GM12878 (cell line): ENCODE data around the gene TAGLN. TPM values are rescaled to one million over a fixed set of nuclear protein-coding genes. Genes with fewer than 3 reads are reported as not detected.

ENCODE experiments used
- ATAC-seq: fragments of 200-7000 bp; cut with Tn5 transposase; 3 replicates; pipeline ENCODE4 v1.9.1; 2020; ENCODE audit warnings: mild to moderate bottlenecking, moderate library complexity
- BruUV-seq: library from RNA; stranded (reverse); fragments of 400-500 nt; replicated peaks from 2 replicates; lab custom pipeline; 2021; lab: Mats Ljungman, UMichigan
- CTCF ChIA-PET: fragments of 300-600 bp; sonication (Branson Sonifier 250); formaldehyde crosslinking; extraction: SDS; loops from one replicate; lab custom pipeline; 2021; ENCODE audit warnings: inconsistent platforms; lab: Yijun Ruan, JAX
- POLR2A ChIA-PET: fragments of 350-600 bp; formaldehyde crosslinking; extraction: SDS; loops from one replicate; lab custom pipeline; 2021; ENCODE audit warnings: inconsistent platforms; lab: Charles Lee
- RAD21 ChIA-PET: fragments of 300-600 bp; sonication (Branson Sonifier 250); formaldehyde crosslinking; loops from one replicate; lab custom pipeline; 2023; ENCODE audit warnings: antibody characterized with exemption; ENCODE audit not compliant: unreplicated experiment; lab: Charles Lee
- SMC1A ChIA-PET: fragments of 300-600 bp; sonication (Branson Sonifier 250); formaldehyde crosslinking; loops from one replicate; lab custom pipeline; 2023; ENCODE audit not compliant: unreplicated experiment, uncharacterized antibody; lab: Charles Lee
- DNase-seq: peaks from one replicate; pipeline ENCODE4 v3.0.0-alpha.2; 2011; ENCODE audit warnings: low read depth, low spot score
- FAIRE-seq: peaks from 3 replicates; lab custom pipeline; 2011; peaks lifted over from hg19 to GRCh38; lab: Jason Lieb, UNC
- H2AFZ ChIP-seq: 2 replicates; pipeline ENCODE4 v1.6.0; 2011; ENCODE audit warnings: low read depth, low read length, control low read depth; ENCODE audit not compliant: control insufficient read depth
- H3K27ac ChIP-seq: 2 replicates; pipeline ENCODE4 v1.5.1; 2011; ENCODE audit warnings: control low read depth; ENCODE audit not compliant: control insufficient read depth, insufficient read depth
- H3K27me3 ChIP-seq, 2 experiments: replicated peaks in 1 of 2; 2 replicates each; pipeline versions ENCODE4 v1.6.0 to v1.6.1; 2011; ENCODE audit warnings: low read length in 1 of 2; ENCODE audit not compliant: control insufficient read depth in 2 of 2, insufficient read depth in 2 of 2
- H3K36me3 ChIP-seq, 2 experiments: 2 replicates each; pipeline ENCODE4 v1.5.1; 2011; ENCODE audit warnings: low read length in 1 of 2; ENCODE audit not compliant: control insufficient read depth in 2 of 2, insufficient read depth in 2 of 2
- H3K4me1 ChIP-seq: 2 replicates; pipeline ENCODE4 v1.6.1; 2011; ENCODE audit warnings: mild to moderate bottlenecking, low read length, moderate library complexity, mixed read lengths; ENCODE audit not compliant: control insufficient read depth, insufficient read depth
- H3K4me2 ChIP-seq: 2 replicates; pipeline ENCODE4 v1.6.0; 2011; ENCODE audit warnings: control low read depth; ENCODE audit not compliant: control insufficient read depth, insufficient read depth
- H3K4me3 ChIP-seq: fragments of 200-600 bp; sonication (generic); 2 replicates; pipeline ENCODE4 v1.5.1; 2016
- H3K79me2 ChIP-seq: 2 replicates; pipeline ENCODE4 v1.6.0; 2011; ENCODE audit warnings: low read length; ENCODE audit not compliant: control insufficient read depth, insufficient read depth
- H3K9ac ChIP-seq: 2 replicates; pipeline ENCODE4 v1.8.0; 2011; ENCODE audit warnings: low read length, control low read depth, mixed read lengths; ENCODE audit not compliant: control insufficient read depth, insufficient read depth
- H3K9me3 ChIP-seq: replicated peaks from 3 replicates; pipeline ENCODE4 v1.5.1; 2011; ENCODE audit warnings: mild to moderate bottlenecking, low read length; ENCODE audit not compliant: control insufficient read depth, insufficient read depth
- H4K20me1 ChIP-seq: 2 replicates; pipeline ENCODE4 v1.6.0; 2011; ENCODE audit not compliant: control insufficient read depth, insufficient read depth
- ASH2L ChIP-seq: fragments of 300-600, 200-600 bp; sonication (generic); IDR thresholded peaks from 2 replicates; pipeline ENCODE4 v1.6.1; 2017; ENCODE audit warnings: low read depth, mild to moderate bottlenecking, borderline replicate concordance
- ATF7 ChIP-seq: fragments of 450-650 bp; IDR thresholded peaks from 2 replicates; pipeline ENCODE4 v1.6.1; 2016; ENCODE audit warnings: low read depth, mild to moderate bottlenecking
- BCL3 ChIP-seq: IDR thresholded peaks from 2 replicates; pipeline ENCODE4 v1.6.1; 2011; ENCODE audit warnings: borderline replicate concordance, low read depth, mild to moderate bottlenecking, moderate library complexity, low read length; ENCODE audit not compliant: insufficient read depth, poor library complexity, severe bottlenecking
- IRF3 ChIP-seq: fragments of 450-650 bp; IDR thresholded peaks from 2 replicates; pipeline ENCODE4 v1.6.1; 2014; ENCODE audit warnings: mild to moderate bottlenecking
- IRF4 ChIP-seq: IDR thresholded peaks from 2 replicates; pipeline ENCODE4 v1.6.1; 2011; ENCODE audit warnings: low read depth, low read length
- NFYB ChIP-seq: IDR thresholded peaks from 2 replicates; pipeline ENCODE4 v1.6.1; 2011; ENCODE audit warnings: low read depth, mild to moderate bottlenecking, low read length, improper control_type of control experiment, moderate library complexity; ENCODE audit not compliant: insufficient read depth
- RCOR1 ChIP-seq: conservative IDR thresholded peaks from 2 replicates; pipeline ENCODE4 v1.6.1; 2012; ENCODE audit warnings: low read depth, low read length, improper control_type of control experiment
- ZNF622 ChIP-seq: fragments of 450-650 bp; IDR thresholded peaks from 2 replicates; pipeline ENCODE4 v1.6.1; 2017; ENCODE audit warnings: mild to moderate bottlenecking, inconsistent platforms
- WGBS: methylation state at CpG from one replicate; pipeline ENCODE4 v1.1.6; 2016; ENCODE audit warnings: low lambda C conversion rate; ENCODE audit not compliant: insufficient replicate concordance, insufficient coverage; ENCODE audit errors: missing lambda C conversion rate; 5-methylcytosine and 5-hydroxymethylcytosine counted together
- in situ Hi-C: fragments of 300-500 bp; cut with MboI; formaldehyde crosslinking; loops from 9 replicates; pipeline ENCODE4 v1.14.3; 2018; ENCODE audit warnings: mixed read lengths
- intact Hi-C: fragments of 100-400 bp; cut with micrococcal nuclease; formaldehyde crosslinking; loops from one replicate; pipeline ENCODE4 v1.14.2; 2022; ENCODE audit not compliant: unreplicated experiment
- polyA plus RNA-seq, 11 experiments: library from polyadenylated mRNA; depleted of rRNA in 4 of 11; unstranded in 6 of 11; stranded (reverse) in 5 of 11; fragments of >200 nt; fragmentation: Nextera tagmentation in 4 of 11; fragmentation: Illumina TruSeq in 1 of 11; extraction: Ambion mirVana in 4 of 11; extraction: Trizol in 1 of 11; gene quantifications; 1 replicate in 1 of 11; 2 replicates in 10 of 11; pipeline versions ENCODE4 v1.2.1 to v1.2.3, GENCODE V29; 2011 to 2016; ENCODE audit warnings: inconsistent platforms in 2 of 11, missing spikeins in 2 of 11, low read depth in 1 of 11
- total RNA-seq, 4 experiments: library from RNA; depleted of rRNA in 3 of 4; stranded (reverse); fragments of >200 nt in 3 of 4; fragmentation: Illumina TruSeq in 1 of 4; extraction: Trizol in 1 of 4; gene quantifications; 2 replicates each; pipeline versions ENCODE4 v1.2.1 to v1.2.3, GENCODE V29; 2013 to 2021
- TF ChIP-seq, protein P1 (sequence below): fragments of 450-650 bp; formaldehyde crosslinking; IDR thresholded peaks from 2 replicates; pipeline ENCODE4 v1.4.0; 2022; ENCODE audit warnings: mild to moderate bottlenecking, moderate library complexity
- TF ChIP-seq, protein P2 (sequence below): fragments of 450-650 bp; IDR thresholded peaks from 2 replicates; pipeline ENCODE4 v1.6.1; 2017; ENCODE audit warnings: antibody characterized with exemption, mild to moderate bottlenecking, moderate library complexity

The TAGLN gene
- total and polyA plus RNA-seq, 10 of the 15 experiments (the other 5 are each of a cell fraction or from before 2014, with no cell fraction given), result 0.26 to 4.6 (median 1.7) TPM

- TF ChIP-seq ZNF622 (no peak), NFYB (no peak), IRF4 (no peak)
These were observed 3.9 kb upstream of the TAGLN start (continued) for GRCh38 chr11:117195258-117195657.

- H3K27me3 ChIP-seq, result no peaks in the 10 kb centered on the region
- H3K4me2 ChIP-seq, result no peak overlapping the region
- ChIA-PET POLR2A (no interaction called here), RAD21 (no interaction called here), CTCF (interaction anchor here (3.0 to 4.0 kb wide), 2 partner anchors 15 to 31 kb away, joined by 16 to 18 read pairs; no protein-coding TSS in a partner anchor), SMC1A (interaction anchor here (1.9 kb wide), 1 partner anchor 15 kb away, joined by 6 read pairs; no protein-coding TSS in a partner anchor)
- BruUV-seq, result no TSS peak
- no peak overlapping the region for H2AFZ ChIP-seq
- in situ Hi-C loops, result no loop called here
- H4K20me1 ChIP-seq, result no peaks in the 10 kb centered on the region
- DNase-seq, result no peak
- no peak for ATAC-seq
- H3K9me3 ChIP-seq, result no peaks in the 10 kb centered on the region
- peaks cover under 1 to 4% of the 10 kb centered on the region in 2 experiments; a peak in 3 of 4 replicates for H3K36me3 ChIP-seq
- no peak for FAIRE-seq
- H3K79me2 ChIP-seq, result no peaks in the 10 kb centered on the region
- H3K4me3 ChIP-seq, result no peak overlapping the region
- intact Hi-C loops, result no loop called here
- WGBS, result 84% methylated on average over 19 of the region's 19 CpGs
- H3K4me1 ChIP-seq, result no peaks in the 10 kb centered on the region
- H3K9ac ChIP-seq, result no peak overlapping the region
- TF ChIP-seq ATF7 (no peak), BCL3 (no peak), IRF3 (no peak), RCOR1 (no peak), ASH2L (no peak)
- TF ChIP-seq, protein P1, sequence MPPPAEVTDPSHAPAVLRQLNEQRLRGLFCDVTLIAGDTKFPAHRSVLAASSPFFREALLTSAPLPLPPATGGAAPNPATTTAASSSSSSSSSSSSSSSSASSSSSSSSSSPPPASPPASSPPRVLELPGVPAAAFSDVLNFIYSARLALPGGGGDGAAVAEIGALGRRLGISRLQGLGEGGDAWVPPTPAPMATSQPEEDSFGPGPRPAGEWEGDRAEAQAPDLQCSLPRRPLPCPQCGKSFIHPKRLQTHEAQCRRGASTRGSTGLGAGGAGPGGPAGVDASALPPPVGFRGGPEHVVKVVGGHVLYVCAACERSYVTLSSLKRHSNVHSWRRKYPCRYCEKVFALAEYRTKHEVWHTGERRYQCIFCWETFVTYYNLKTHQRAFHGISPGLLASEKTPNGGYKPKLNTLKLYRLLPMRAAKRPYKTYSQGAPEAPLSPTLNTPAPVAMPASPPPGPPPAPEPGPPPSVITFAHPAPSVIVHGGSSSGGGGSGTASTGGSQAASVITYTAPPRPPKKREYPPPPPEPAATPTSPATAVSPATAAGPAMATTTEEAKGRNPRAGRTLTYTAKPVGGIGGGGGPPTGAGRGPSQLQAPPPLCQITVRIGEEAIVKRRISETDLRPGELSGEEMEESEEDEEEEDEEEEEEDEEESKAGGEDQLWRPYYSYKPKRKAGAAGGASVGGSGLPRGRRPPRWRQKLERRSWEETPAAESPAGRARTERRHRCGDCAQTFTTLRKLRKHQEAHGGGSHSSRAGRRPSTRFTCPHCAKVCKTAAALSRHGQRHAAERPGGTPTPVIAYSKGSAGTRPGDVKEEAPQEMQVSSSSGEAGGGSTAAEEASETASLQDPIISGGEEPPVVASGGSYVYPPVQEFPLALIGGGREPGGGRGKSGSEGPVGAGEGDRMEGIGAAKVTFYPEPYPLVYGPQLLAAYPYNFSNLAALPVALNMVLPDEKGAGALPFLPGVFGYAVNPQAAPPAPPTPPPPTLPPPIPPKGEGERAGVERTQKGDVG, result no peak
- TF ChIP-seq, protein P2, sequence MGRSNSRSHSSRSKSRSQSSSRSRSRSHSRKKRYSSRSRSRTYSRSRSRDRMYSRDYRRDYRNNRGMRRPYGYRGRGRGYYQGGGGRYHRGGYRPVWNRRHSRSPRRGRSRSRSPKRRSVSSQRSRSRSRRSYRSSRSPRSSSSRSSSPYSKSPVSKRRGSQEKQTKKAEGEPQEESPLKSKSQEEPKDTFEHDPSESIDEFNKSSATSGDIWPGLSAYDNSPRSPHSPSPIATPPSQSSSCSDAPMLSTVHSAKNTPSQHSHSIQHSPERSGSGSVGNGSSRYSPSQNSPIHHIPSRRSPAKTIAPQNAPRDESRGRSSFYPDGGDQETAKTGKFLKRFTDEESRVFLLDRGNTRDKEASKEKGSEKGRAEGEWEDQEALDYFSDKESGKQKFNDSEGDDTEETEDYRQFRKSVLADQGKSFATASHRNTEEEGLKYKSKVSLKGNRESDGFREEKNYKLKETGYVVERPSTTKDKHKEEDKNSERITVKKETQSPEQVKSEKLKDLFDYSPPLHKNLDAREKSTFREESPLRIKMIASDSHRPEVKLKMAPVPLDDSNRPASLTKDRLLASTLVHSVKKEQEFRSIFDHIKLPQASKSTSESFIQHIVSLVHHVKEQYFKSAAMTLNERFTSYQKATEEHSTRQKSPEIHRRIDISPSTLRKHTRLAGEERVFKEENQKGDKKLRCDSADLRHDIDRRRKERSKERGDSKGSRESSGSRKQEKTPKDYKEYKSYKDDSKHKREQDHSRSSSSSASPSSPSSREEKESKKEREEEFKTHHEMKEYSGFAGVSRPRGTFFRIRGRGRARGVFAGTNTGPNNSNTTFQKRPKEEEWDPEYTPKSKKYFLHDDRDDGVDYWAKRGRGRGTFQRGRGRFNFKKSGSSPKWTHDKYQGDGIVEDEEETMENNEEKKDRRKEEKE, result no peak
- H3K27ac ChIP-seq, result no peak overlapping the region
These were observed 3.4 kb upstream of the TAGLN start for GRCh38 chr11:117195761-117196160.
